SHP77 treated with DMSO at 0.1 percent for 48 hours (cell line): Measurements from ENCODE around the gene CDK16.

ENCODE experiments used
- DNase-seq: peaks from one replicate; lab custom pipeline; 2025; lab: John Stamatoyannopoulos, UW

Gene CDK16

GRCh38 chrX:47186096-47186740, 32.3 kb upstream of the CDK16 start:
- DNase-seq: no peak

- DNase-seq: no peak
Observed at GRCh38 chrX:47187106-47187677, 31.3 kb upstream of the CDK16 start.

GRCh38 chrX:47189906-47190305, 28.6 kb upstream of the CDK16 start:
- no peak for DNase-seq

- peak; percentile 76 for DNase-seq
Observed at GRCh38 chrX:47190445-47191269, 27.8 kb upstream of the CDK16 start.

GRCh38 chrX:47191331-47191730, 27.1 kb upstream of the CDK16 start:
- DNase-seq: peak; percentile 42

- peak; percentile 42 for DNase-seq
Observed at GRCh38 chrX:47191806-47192401, 26.6 kb upstream of the CDK16 start.

GRCh38 chrX:47193475-47194193, 24.8 kb upstream of the CDK16 start, which contains the start of gene UBA1:
Gene UBA1 (plus strand): TSS chrX:47193829. CDS start chrX:47198803, 4,974 bp downstream.
- peak; percentile 75 for DNase-seq

- no peak for DNase-seq
Observed at GRCh38 chrX:47194194-47194787, 24.2 kb upstream of the CDK16 start.

GRCh38 chrX:47196098-47196497, 22.4 kb upstream of the CDK16 start:
- no peak for DNase-seq

GRCh38 chrX:47197526-47197925, 21.0 kb upstream of the CDK16 start:
- DNase-seq: no peak

GRCh38 chrX:47198026-47198686, 20.3 kb upstream of the CDK16 start:
- DNase-seq: no peak

- DNase-seq: no peak
Observed at GRCh38 chrX:47198687-47199080, 19.8 kb upstream of the CDK16 start.

- no peak for DNase-seq
Observed at GRCh38 chrX:47199286-47199685, 19.2 kb upstream of the CDK16 start.

GRCh38 chrX:47200385-47201150, 17.9 kb upstream of the CDK16 start:
- no peak for DNase-seq

GRCh38 chrX:47201345-47201944, 17.0 kb upstream of the CDK16 start:
- no peak for DNase-seq

- DNase-seq: no peak
Observed at GRCh38 chrX:47202316-47202715, 16.2 kb upstream of the CDK16 start.

GRCh38 chrX:47202877-47203276, 15.6 kb upstream of the CDK16 start:
- no peak for DNase-seq

- DNase-seq: no peak
Observed at GRCh38 chrX:47204970-47205369, 13.5 kb upstream of the CDK16 start.

GRCh38 chrX:47206316-47206715, 12.2 kb upstream of the CDK16 start:
- DNase-seq: no peak

- no peak for DNase-seq
Observed at GRCh38 chrX:47208108-47208507, 10.4 kb upstream of the CDK16 start.
